Skeletal muscle tissue (tissue), 4 donors: ENCODE data around the gene CCDC197. TPM values are rescaled to one million over a fixed set of nuclear protein-coding genes. Genes with fewer than 3 reads are reported as not detected.

Source experiments
- H3K27ac ChIP-seq: one replicate; pipeline ENCODE4 v1.7.0; 2013; ENCODE audit warnings: mild to moderate bottlenecking, low read depth, low read length, inconsistent platforms
- H3K27me3 ChIP-seq, 3 donors: one replicate each; pipeline ENCODE4 v1.7.0; 2013; ENCODE audit warnings: low read length in 3 of 3; ENCODE audit not compliant: control insufficient read depth in 3 of 3, insufficient read depth in 3 of 3
- H3K36me3 ChIP-seq, 3 donors: one replicate each; pipeline ENCODE4 v1.7.0; 2013; ENCODE audit warnings: low read length in 3 of 3; ENCODE audit not compliant: control insufficient read depth in 3 of 3, insufficient read depth in 3 of 3
- H3K4me1 ChIP-seq, 3 donors: one replicate each; pipeline ENCODE4 v1.7.0; 2013; ENCODE audit warnings: low read length in 3 of 3, mild to moderate bottlenecking in 3 of 3; ENCODE audit not compliant: control insufficient read depth in 3 of 3, insufficient read depth in 3 of 3
- H3K4me3 ChIP-seq, 3 donors: one replicate each; pipeline ENCODE4 v1.7.0; 2013; ENCODE audit warnings: low read length in 3 of 3
- H3K9ac ChIP-seq, 3 donors: one replicate each; pipeline ENCODE4 v1.7.0; 2013; ENCODE audit warnings: low read length in 3 of 3, mild to moderate bottlenecking in 3 of 3, moderate library complexity in 2 of 3, low read depth in 1 of 3
- H3K9me3 ChIP-seq, 3 donors: one replicate each; pipeline ENCODE4 v1.7.0; 2013; ENCODE audit warnings: low read length in 3 of 3; ENCODE audit not compliant: control insufficient read depth in 3 of 3
- total RNA-seq: library from RNA; depleted of rRNA; stranded (reverse); fragments of >200 nt; gene quantifications from one replicate; pipeline ENCODE4 v1.2.3, GENCODE V29; 2014
- donor health status: Osteomylitis.

Gene CCDC197
- total RNA-seq, 1 donor from 2014 or later: not detected

DNA sequence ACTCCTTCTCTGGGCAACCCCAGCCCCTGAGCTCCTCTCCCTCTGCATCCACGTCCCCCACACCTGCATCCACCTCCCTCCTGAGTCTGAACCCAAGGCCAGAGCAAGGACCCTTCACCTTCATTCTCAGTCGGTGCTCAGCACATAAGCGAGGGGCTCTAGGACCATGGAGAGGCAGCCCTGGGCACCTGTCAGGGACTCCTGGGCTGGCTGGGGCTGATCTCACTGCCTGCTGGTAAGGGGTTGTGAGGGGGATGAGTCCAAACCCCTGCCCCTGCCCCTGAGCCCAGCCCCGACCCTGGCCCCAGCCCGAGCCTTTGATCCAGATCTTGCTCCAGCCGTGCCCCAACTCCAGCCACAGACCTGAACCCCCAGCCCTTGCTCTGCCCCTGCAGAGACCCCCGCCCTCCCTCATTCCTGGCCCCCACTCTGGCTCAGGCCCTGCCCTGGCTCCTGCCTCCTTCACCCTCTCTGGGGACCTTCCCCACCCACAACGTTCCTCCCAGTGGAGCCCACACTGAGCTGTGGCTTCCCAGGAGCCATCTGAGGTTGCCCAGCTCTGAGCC, 888 bp upstream of the CCDC197 start:
- H3K4me1 ChIP-seq: peaks cover 38 to 60% (median 52%) of the 10 kb centered on the region in 3 donors
- H3K27me3 ChIP-seq: peaks cover 0 to 9% (median 0%) of the 10 kb centered on the region in 3 donors
- H3K27ac ChIP-seq: peak overlapping the region; percentile 84
- H3K4me3 ChIP-seq: peak overlapping the region in 1 of 3 donors; percentile 35
- H3K9me3 ChIP-seq: no peaks in the 10 kb centered on the region
- H3K36me3 ChIP-seq: no peaks in the 10 kb centered on the region
- peak overlapping the region; percentile 38 to 82 (median 47) for H3K9ac ChIP-seq

DNA sequence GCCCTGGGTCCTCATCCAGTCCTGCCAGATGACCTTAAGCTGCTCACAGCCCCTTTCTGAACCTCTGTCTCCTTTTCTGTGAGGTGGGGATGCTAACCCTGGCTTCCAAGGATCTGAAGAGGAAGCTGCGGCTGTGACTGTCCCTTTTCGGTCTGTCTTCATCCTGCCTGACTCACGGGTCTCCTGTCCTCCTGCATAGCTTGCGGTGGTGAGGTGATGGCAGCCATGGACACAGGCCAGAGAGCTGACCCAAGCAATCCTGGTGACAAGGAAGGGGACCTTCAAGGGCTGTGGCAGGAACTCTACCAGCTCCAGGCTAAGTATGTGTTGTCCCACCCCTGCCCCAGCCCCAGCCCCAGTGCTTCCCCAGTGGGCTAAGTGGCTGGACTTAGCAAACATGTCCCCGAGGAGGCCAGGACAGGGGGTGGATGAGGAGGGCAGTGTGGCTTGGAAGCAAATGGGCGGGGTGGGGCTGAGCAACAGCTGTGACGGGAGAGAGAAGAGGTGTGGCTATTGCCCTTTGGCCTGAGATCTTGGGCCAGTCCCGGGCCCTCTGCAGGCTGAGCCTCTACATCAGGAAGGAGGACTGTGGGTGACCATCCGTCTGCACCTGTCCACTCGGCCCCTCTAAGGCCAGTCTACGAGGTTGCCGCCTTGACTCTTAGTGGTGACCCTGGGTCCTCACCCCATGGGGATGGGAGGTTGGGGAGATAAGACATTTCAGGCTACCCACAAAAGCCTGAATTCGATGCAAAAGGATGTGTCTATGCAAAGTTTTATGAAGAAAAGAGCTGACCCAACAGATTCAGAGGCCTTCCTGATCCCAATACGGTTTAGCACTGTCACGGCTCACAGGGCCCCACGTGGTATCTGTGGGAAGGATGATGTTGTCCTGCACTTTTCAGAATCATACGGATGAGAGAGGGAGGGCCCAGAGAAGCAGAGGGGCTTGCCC, 1.1 kb downstream of the CCDC197 start:
- Histone ChIP-seq H3K27ac (peak overlapping the region; percentile 27), H3K9ac (peak overlapping the region in 1 of 3 donors; percentile 41), H3K36me3 (no peaks in the 10 kb centered on the region), H3K4me3 (peak overlapping the region in 1 of 3 donors; percentile 29), H3K9me3 (no peaks in the 10 kb centered on the region), H3K4me1 (peaks cover 42 to 65% (median 57%) of the 10 kb centered on the region in 3 donors), H3K27me3 (peaks cover 0 to 11% (median 6%) of the 10 kb centered on the region in 3 donors)

DNA sequence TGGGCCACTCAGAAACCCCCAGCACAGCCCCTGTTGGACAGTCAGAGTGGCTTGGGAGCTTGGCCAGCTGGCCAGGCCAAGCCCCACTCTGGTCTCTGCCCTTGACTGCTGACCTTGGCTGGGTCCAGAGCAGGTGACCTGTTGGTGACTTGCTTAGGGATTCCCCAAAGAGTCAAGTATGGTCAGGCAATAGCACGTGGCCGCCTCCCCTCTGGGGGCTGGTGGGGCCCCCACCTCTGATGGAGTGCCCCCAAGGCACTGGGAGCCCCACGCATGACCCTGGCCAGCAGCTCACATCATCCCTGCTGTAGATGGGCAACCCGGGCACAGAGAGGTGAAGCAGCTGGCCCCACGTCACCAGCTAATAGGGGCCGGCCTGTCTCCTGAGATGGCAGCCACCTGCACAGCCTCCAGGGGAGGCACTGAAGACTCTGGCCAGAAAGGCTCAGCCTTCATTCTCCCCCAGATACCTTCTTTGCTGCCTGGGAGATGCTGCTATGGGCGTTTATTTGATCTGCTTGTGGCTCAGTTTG, 1.8 kb downstream of the CCDC197 start:
- peaks cover 42 to 65% (median 57%) of the 10 kb centered on the region in 3 donors for H3K4me1 ChIP-seq
- H3K36me3 ChIP-seq: no peaks in the 10 kb centered on the region
- peaks cover 0 to 11% (median 6%) of the 10 kb centered on the region in 3 donors for H3K27me3 ChIP-seq
- no peak overlapping the region for H3K4me3 ChIP-seq
- no peaks in the 10 kb centered on the region for H3K9me3 ChIP-seq
- H3K27ac ChIP-seq: no peak overlapping the region
- peak overlapping the region in 1 of 3 donors; percentile 50 for H3K9ac ChIP-seq

DNA sequence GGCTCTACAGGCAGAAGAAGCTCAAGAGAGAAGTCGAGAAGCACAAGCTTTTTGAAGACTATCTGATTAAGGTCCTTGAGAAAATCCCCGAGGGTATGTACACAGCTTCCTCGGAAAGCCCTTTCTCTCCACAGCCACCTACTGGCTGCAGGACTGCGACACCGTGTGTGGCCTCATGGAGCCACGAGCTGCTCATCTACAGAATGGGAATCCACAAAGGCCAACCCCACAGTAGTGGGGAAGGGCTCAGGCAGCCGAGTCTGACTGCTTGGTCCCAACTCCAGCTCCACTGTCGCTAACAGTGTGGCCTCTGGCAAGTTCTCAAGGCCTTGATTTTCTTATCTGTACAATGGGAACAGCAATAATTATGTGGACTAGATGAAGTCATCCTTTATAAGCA, 2.5 kb downstream of the CCDC197 start:
- Histone ChIP-seq H3K4me1 (peaks cover 42 to 58% (median 54%) of the 10 kb centered on the region in 3 donors), H3K27ac (no peak overlapping the region), H3K27me3 (peaks cover 0 to 11% (median 6%) of the 10 kb centered on the region in 3 donors), H3K9me3 (no peaks in the 10 kb centered on the region), H3K9ac (no peak overlapping the region), H3K4me3 (no peak overlapping the region), H3K36me3 (no peaks in the 10 kb centered on the region)

DNA sequence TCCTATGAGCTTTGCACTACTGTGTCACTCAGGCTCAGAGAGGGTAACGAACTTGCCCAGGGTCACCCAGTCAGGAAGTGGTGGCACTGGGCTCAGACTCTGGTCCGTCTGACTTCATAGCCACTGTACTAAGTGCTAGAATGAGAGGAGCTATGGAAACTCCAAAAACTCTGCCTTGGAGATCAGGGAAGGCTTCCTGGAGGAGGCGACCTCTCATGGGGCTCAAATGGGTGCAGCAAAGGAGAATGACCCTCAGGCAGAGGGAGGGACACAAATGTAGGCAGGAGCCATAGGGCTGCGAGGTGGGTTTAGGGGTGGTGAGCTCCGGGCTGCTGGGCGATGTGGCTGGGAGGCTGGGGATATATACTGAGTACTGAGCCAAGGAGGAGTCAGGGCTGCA, 3.2 kb downstream of the CCDC197 start:
- Histone ChIP-seq H3K9me3 (no peaks in the 10 kb centered on the region), H3K36me3 (no peaks in the 10 kb centered on the region), H3K9ac (no peak overlapping the region), H3K27ac (no peak overlapping the region), H3K27me3 (peaks cover 0 to 11% (median 6%) of the 10 kb centered on the region in 3 donors), H3K4me3 (no peak overlapping the region), H3K4me1 (peaks cover 36 to 52% (median 48%) of the 10 kb centered on the region in 3 donors)

DNA sequence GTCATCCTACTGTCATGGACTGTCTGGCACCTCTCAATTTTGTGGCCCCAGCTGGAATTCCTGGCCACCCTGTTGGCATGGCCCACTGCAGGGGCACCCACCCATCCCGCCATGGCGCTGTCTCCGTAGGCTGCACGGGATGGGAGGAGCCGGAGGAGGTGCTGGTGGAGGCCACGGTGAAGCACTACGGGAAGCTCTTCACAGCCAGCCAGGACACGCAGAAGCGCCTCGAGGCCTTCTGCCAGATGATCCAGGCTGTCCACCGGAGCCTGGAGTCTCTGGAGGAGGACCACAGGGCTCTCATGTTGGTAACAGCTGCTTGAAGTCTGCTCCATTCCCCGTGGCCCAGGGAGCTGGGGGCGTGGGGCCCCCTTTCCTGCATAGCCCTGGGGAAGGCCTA, 3.9 kb downstream of the CCDC197 start:
- Histone ChIP-seq H3K9ac (peak overlapping the region in 1 of 3 donors; percentile 54), H3K36me3 (no peaks in the 10 kb centered on the region), H3K4me1 (peaks cover 29 to 44% (median 40%) of the 10 kb centered on the region in 3 donors), H3K27ac (no peak overlapping the region), H3K9me3 (no peaks in the 10 kb centered on the region), H3K27me3 (peaks cover 0 to 11% (median 6%) of the 10 kb centered on the region in 3 donors), H3K4me3 (no peak overlapping the region)

DNA sequence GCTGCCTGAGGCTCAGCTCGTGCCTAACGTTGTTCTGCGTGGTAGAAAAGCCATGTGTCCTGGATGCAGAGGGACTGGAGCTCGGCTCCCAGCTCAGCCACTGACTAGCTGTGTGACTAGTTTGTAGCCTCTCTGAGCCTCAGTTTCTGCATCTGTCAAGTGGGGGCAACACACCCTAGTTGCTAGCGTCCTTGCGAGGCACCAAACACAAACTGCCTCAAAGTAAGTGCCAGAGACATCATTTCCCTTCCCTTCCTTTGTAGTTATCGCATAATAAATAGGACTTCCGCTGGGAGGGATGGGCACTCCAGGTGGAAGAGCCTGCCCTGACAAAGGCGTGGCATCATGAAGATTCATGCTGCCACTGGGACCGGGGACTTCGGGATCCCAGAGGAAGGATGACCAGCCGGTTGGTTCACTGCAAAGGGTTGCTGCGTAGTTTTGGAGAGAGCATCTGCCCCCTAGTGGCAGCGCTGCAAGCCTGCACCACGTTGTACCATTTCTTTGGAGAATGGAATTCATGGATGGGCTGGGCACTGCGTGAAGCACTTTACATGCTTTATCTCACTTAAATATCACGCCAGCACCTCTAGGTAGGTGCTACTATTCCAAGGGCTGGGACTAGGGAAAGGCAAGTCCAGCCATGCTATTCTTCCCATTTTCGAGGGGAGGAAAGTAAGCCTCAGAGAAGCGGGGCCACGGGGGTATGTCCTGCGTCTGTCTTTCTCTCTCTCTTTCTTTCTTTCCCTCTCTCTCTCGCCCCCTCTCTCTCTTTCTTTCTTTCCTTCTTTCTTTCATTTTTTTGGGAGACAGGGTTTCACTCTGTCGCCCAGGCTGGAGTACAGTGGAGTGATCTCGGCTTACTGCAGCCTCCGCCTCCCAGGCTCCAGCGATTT, 4.6 kb downstream of the CCDC197 start:
- Histone ChIP-seq H3K9ac (peak overlapping the region in 1 of 3 donors; percentile 54), H3K9me3 (no peaks in the 10 kb centered on the region), H3K4me1 (peaks cover 25 to 37% (median 33%) of the 10 kb centered on the region in 3 donors), H3K4me3 (peak overlapping the region in 2 of 3 donors; percentile 0 to 13), H3K27ac (no peak overlapping the region), H3K27me3 (peaks cover 0 to 11% (median 6%) of the 10 kb centered on the region in 3 donors), H3K36me3 (no peaks in the 10 kb centered on the region)

DNA sequence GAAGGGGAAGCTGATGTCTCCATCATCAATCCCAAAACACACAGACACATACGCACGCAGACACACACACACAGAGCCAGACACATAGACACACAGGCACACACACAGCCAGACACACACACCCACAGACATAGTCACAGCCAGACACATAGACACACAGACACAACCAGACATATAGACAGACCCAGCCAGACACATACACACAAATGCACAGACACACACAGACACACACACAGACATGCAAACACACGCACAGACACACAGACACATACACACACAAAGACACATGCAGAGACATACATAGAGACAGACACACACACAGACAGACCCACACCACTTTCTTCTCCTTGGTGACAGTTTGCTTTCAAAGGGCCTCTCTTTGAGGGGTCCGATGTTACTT, 6.3 kb downstream of the CCDC197 start:
- H3K27me3 ChIP-seq: peaks cover 0 to 11% (median 6%) of the 10 kb centered on the region in 3 donors
- H3K4me1 ChIP-seq: peaks cover 11 to 22% (median 18%) of the 10 kb centered on the region in 3 donors
- no peak overlapping the region for H3K27ac ChIP-seq
- no peaks in the 10 kb centered on the region for H3K36me3 ChIP-seq
- H3K9ac ChIP-seq: no peak overlapping the region
- H3K9me3 ChIP-seq: no peaks in the 10 kb centered on the region
- no peak overlapping the region for H3K4me3 ChIP-seq

DNA sequence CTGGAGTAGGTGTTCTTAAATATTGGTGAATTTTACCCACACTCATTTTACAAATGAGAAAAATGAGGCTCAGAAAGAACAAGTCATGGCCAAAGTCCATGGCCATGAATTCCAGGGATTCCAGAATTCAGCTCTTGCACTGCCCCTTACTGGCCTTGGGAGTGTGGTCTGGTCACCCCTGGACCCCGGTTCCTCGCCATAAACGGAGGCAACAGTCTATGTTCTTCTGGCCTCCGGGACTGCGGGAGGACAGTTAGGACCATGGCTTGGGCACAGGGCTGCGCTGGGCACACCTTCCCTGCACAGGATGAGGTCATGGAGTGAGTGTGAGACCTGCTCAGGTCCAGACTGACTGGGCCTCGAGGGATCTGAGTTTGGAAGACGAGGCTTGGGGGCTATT, 6.9 kb downstream of the CCDC197 start:
- Histone ChIP-seq H3K9me3 (no peaks in the 10 kb centered on the region), H3K4me1 (peaks cover 8 to 16% (median 12%) of the 10 kb centered on the region in 3 donors), H3K36me3 (no peaks in the 10 kb centered on the region), H3K9ac (no peak overlapping the region), H3K4me3 (no peak overlapping the region), H3K27ac (no peak overlapping the region), H3K27me3 (peaks cover 0 to 14% (median 7%) of the 10 kb centered on the region in 3 donors)
